ENCODE data around the gene LRCH1. TPM values are rescaled to one million over a fixed set of nuclear protein-coding genes. Genes with fewer than 3 reads are reported as not detected.

Gene LRCH1
- total RNA-seq, 1 donor from 2014 or later: 17.0 TPM

- no peak for DNase-seq (ENCODE audit: low read depth)
- H3K4me3 ChIP-seq (ENCODE audit: low read depth, low read length): no peak overlapping the region
- TF ChIP-seq, protein P1, sequence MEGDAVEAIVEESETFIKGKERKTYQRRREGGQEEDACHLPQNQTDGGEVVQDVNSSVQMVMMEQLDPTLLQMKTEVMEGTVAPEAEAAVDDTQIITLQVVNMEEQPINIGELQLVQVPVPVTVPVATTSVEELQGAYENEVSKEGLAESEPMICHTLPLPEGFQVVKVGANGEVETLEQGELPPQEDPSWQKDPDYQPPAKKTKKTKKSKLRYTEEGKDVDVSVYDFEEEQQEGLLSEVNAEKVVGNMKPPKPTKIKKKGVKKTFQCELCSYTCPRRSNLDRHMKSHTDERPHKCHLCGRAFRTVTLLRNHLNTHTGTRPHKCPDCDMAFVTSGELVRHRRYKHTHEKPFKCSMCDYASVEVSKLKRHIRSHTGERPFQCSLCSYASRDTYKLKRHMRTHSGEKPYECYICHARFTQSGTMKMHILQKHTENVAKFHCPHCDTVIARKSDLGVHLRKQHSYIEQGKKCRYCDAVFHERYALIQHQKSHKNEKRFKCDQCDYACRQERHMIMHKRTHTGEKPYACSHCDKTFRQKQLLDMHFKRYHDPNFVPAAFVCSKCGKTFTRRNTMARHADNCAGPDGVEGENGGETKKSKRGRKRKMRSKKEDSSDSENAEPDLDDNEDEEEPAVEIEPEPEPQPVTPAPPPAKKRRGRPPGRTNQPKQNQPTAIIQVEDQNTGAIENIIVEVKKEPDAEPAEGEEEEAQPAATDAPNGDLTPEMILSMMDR (conservative IDR thresholded peaks at IDR 0.05; ENCODE audit: low read depth, low read length): no peak
Measured at GRCh38 chr13:46595885-46596275, 42.9 kb downstream of the LRCH1 start.

DNA sequence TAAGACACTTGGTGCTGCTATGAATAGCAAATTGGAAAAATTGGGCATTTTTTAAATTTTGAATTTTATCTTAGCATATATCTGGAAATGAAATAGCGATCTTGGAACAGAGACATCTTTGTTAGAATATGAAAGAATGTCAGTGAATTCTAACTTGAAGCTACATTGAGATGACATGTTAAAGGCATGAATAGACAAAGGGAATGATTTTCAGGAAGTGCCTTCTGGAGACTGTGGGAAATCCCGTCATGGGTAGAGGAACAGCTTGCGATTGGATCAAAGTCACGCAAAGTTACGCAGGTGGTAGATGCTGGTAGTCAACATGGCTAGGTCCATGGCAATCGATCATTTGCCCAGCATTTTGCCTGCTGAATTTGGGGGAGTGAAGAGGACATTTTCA is 43.5 kb downstream of the LRCH1 start:
- TF ChIP-seq, protein P1 (conservative IDR thresholded peaks at IDR 0.05; ENCODE audit: low read depth, low read length): no peak
- H3K4me3 ChIP-seq (ENCODE audit: low read depth, low read length): no peak overlapping the region
- DNase-seq (ENCODE audit: low read depth): no peak

DNA sequence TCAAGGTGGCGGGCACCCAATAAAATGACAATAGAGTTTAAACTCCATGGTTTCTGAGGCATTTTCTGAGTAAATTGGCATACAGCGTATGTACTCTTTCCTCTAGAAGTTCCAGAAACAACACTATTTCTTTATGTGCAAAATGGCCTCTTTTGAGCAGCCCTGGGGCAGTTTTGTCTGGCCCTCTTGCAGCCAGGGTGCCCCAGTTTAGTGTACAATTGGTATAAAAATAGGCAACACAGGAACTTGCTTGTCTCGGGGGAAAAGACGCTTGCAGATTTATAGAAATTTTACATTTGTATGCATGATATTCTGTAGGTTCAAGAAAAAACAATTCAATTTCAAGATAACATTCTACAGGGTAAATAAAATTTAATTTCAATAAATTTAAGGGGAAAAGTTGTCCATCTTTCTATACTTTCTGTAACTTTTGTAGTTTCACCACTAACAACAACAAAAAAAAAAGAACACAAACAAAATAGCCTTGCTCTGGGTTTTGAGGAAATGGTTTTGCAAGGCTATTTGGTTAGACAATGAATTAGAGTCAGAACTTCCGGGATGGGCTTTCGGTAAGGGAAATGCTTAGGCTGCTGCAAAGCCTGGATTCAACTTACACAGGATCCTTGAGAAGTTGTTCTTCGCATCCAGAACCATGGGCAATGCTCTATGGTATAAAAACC is 45.3 kb downstream of the LRCH1 start:
- DNase-seq (ENCODE audit: low read depth): no peak
- TF ChIP-seq, protein P1 (conservative IDR thresholded peaks at IDR 0.05; ENCODE audit: low read depth, low read length): no peak
- H3K4me3 ChIP-seq (ENCODE audit: low read depth, low read length): no peak overlapping the region

DNA sequence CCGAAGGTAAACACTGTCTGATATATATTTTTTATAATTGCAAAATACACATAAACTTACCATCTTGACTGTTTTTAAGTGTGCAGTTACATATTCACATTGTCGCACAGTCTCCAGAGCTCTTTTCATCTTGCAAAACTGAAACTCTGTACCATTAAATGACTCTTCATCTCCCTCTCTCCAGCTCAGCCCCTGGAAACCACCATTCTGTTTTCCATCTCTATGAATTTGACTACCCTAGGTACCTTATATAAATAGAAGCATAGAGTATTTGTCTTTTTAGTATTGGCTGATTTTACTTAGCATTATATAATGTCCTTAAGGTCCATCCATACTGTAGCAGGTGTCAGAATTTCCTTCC is 45.8 kb downstream of the LRCH1 start:
- TF ChIP-seq, protein P1 (conservative IDR thresholded peaks at IDR 0.05; ENCODE audit: low read depth, low read length): no peak
- H3K4me3 ChIP-seq (ENCODE audit: low read depth, low read length): no peak overlapping the region
- DNase-seq (ENCODE audit: low read depth): no peak

DNA sequence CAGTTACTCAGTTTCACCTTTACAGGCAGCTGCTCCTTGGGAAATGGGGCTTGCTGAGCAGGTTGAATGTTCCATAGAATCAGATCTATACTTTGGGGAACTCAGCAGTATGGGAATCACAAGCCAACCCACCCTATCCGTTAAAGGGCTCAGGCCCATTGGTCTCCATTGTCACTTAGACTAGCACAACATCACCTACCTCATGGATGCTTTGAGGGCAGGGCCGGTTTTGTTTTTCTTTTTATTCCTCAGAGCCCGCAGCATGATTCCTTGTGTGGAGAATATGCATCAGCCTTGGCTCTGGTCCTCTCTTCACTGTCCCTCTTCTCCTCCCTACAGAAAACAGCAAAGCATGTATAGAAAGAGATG is 48.0 kb downstream of the LRCH1 start:
- TF ChIP-seq, protein P1 (conservative IDR thresholded peaks at IDR 0.05; ENCODE audit: low read depth, low read length): no peak
- no peak overlapping the region for H3K4me3 ChIP-seq (ENCODE audit: low read depth, low read length)

GRCh38 chr13:46602531-46602930 is 49.6 kb downstream of the LRCH1 start:
- H3K4me3 ChIP-seq (ENCODE audit: low read depth, low read length): no peak overlapping the region
- TF ChIP-seq, protein P1 (conservative IDR thresholded peaks at IDR 0.05; ENCODE audit: low read depth, low read length): no peak
- no peak for DNase-seq (ENCODE audit: low read depth)

More for the DNA sequence above, 48.0 kb downstream of the LRCH1 start:
- no peak for DNase-seq (ENCODE audit: low read depth)

DNA sequence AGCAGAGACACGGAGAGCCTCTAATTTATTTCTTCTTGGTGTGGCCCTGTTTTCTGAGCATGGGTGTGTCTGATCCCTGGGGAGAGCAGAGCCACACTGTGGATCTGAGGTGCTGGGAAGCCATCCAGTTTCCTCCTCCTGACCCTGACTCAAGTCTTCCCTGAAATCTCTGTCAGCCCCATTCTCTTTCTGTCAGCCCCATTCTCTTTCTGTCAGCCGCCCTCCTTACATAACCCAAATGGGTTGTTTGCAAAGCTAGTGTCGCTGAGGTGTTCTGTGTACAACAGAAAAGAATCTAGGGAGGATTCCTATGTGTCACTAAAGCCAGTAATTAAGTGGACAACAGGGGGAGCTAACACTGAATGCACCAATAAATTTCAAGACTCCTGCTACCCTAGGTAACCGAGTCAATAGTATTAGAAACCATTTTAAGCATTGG is 50.2 kb downstream of the LRCH1 start:
- no peak overlapping the region for H3K4me3 ChIP-seq (ENCODE audit: low read depth, low read length)
- TF ChIP-seq, protein P1 (conservative IDR thresholded peaks at IDR 0.05; ENCODE audit: low read depth, low read length): peak; percentile 63
- DNase-seq (ENCODE audit: low read depth): no peak

Measured in epithelial cell of proximal tubule (primary cell).